NT2/D1 (cell line): Measurements from ENCODE around the gene ANGPTL1.
A peak's percentile ranks its signal among the peaks of the same experiment; 100 is the strongest.

ENCODE experiments used
- DNase-seq: peaks from one replicate; pipeline ENCODE4 v3.0.0-alpha.2; 2011; ENCODE audit warnings: low read depth, low spot score
- H3K27me3 ChIP-seq: 2 replicates; pipeline ENCODE4 v1.6.0; 2011; ENCODE audit warnings: mild to moderate bottlenecking; ENCODE audit not compliant: insufficient read length, insufficient read depth
- H3K36me3 ChIP-seq: 2 replicates; pipeline ENCODE4 v1.6.1; 2011; ENCODE audit warnings: mild to moderate bottlenecking, low read length, mixed read lengths; ENCODE audit not compliant: insufficient read depth, insufficient read length
- H3K4me1 ChIP-seq: 2 replicates; pipeline ENCODE4 v1.5.1; 2011; ENCODE audit not compliant: insufficient read depth, insufficient read length
- H3K4me3 ChIP-seq: 2 replicates; pipeline ENCODE4 v1.5.1; 2011; ENCODE audit warnings: low read depth; ENCODE audit not compliant: insufficient read length
- H3K9ac ChIP-seq: 2 replicates; pipeline ENCODE4 v1.6.0; 2011; ENCODE audit warnings: low read depth; ENCODE audit not compliant: insufficient read length
- H3K9me3 ChIP-seq: 2 replicates; pipeline ENCODE4 v1.5.1; 2011; ENCODE audit warnings: mild to moderate bottlenecking, low read length; ENCODE audit not compliant: insufficient read depth
- SUZ12 ChIP-seq: IDR thresholded peaks from 2 replicates; pipeline ENCODE4 v1.6.1; 2011; ENCODE audit not compliant: insufficient read length, insufficient read depth; ENCODE audit errors: extremely low read depth
- YY1 ChIP-seq: IDR thresholded peaks from 2 replicates; pipeline ENCODE4 v1.6.1; 2011; ENCODE audit not compliant: insufficient read length, insufficient read depth
- ZNF274 ChIP-seq: IDR thresholded peaks from 2 replicates; pipeline ENCODE4 v1.6.1; 2011; ENCODE audit warnings: mild to moderate bottlenecking, low read depth, low read length

Gene ANGPTL1

GRCh38 chr1:178875936-178876335, 5.1 kb upstream of the ANGPTL1 start:
- H3K9me3 ChIP-seq, result no peaks in the 10 kb centered on the region
- no peak overlapping the region for H3K4me3 ChIP-seq
- H3K4me1 ChIP-seq, result no peaks in the 10 kb centered on the region
- no peaks in the 10 kb centered on the region for H3K27me3 ChIP-seq
- H3K9ac ChIP-seq, result no peak overlapping the region
- H3K36me3 ChIP-seq, result no peaks in the 10 kb centered on the region
- DNase-seq, result no peak
- TF ChIP-seq ZNF274, result no peak
- no peak for TF ChIP-seq YY1
- TF ChIP-seq SUZ12, result no peak

- no peaks in the 10 kb centered on the region for H3K4me1 ChIP-seq
- no peaks in the 10 kb centered on the region for H3K27me3 ChIP-seq
- no peak for TF ChIP-seq YY1
- no peak for TF ChIP-seq SUZ12
- no peak for TF ChIP-seq ZNF274
- H3K36me3 ChIP-seq, result no peaks in the 10 kb centered on the region
- no peak for DNase-seq
- H3K4me3 ChIP-seq, result no peak overlapping the region
- H3K9ac ChIP-seq, result no peak overlapping the region
- no peaks in the 10 kb centered on the region for H3K9me3 ChIP-seq
Observed at GRCh38 chr1:178874966-178875365, 4.1 kb upstream of the ANGPTL1 start.

DNA sequence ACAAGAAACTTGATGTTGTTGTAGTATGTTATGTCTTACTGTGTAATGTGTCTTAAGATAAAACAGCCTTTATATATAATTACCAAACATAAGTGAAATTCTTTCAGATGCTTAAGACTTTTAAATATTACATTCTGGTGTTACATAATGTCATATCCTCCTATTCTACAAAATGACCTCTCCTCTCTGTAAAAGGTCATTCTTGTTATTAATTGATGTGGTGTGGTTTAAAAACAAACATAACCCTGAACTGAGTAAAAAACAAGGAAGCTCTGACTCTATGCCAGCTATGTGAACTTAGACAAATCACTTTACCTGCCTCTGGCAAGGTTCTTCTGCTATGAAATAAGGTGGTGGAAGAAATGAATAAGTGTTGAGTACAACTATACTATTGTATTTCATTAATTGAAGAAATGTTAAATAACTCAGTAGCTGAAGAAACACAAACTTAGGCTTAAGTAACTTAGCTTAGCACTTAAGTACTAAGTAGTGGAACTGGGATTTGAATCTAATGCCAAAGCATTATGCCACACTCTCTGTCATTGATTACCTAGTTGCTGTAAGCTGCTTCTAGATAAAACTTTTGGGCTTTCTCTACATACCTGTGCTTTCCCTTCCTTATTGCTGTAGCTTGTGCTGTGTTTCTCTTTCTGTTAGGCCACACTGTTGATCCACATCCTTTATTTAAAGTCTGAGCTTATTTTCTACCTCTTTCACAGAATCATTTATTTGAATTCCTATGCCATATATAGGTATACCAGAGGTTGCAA, 859 bp upstream of the ANGPTL1 start:
- Histone ChIP-seq H3K4me3 (no peak overlapping the region), H3K27me3 (no peaks in the 10 kb centered on the region), H3K36me3 (no peaks in the 10 kb centered on the region), H3K4me1 (no peaks in the 10 kb centered on the region), H3K9ac (no peak overlapping the region), H3K9me3 (no peaks in the 10 kb centered on the region)
- TF ChIP-seq SUZ12 (no peak), ZNF274 (no peak), YY1 (no peak)
- DNase-seq, result no peak

- H3K4me1 ChIP-seq, result no peaks in the 10 kb centered on the region
Observed at GRCh38 chr1:178870221-178870620, 656 bp downstream of the ANGPTL1 start.

DNA sequence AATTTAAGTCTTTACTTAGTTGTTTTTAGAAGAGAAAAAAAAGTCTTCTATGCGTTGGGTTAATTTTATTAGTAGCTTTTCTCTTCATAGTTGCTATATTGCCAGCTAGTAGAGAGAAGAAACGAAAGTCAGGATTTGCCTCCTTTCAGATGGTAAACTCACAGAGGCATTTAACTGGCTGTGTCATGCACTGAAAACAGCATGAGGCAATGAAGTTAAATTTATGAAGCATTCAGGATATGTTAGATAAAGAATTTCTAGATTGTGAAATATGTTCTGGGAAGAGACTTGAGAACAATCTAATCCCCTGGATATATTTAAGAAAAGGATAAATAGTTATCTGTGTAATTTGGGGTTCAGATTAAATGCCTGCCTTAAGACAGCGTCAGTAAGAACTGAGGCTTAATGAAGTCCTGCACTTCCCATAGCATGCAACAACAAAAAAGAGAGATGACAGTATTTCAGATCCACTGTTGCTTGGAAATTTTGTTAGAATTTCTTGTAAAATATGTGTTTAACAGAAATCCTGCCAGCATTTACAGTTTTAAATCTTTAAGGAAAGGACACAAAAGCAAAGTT, 1.7 kb downstream of the ANGPTL1 start:
- Histone ChIP-seq H3K4me1 (no peaks in the 10 kb centered on the region), H3K27me3 (no peaks in the 10 kb centered on the region), H3K36me3 (no peaks in the 10 kb centered on the region), H3K9ac (peak overlapping the region; percentile 4), H3K9me3 (no peaks in the 10 kb centered on the region), H3K4me3 (no peak overlapping the region)
- DNase-seq, result peak; percentile 27
- TF ChIP-seq YY1 (no peak), ZNF274 (no peak), SUZ12 (no peak)

More at GRCh38 chr1:178870221-178870620, 656 bp downstream of the ANGPTL1 start:
- no peak overlapping the region for H3K9ac ChIP-seq
- DNase-seq, result no peak
- H3K27me3 ChIP-seq, result no peaks in the 10 kb centered on the region
- TF ChIP-seq YY1 (no peak), ZNF274 (no peak), SUZ12 (no peak)
- H3K36me3 ChIP-seq, result no peaks in the 10 kb centered on the region
- no peak overlapping the region for H3K4me3 ChIP-seq
- H3K9me3 ChIP-seq, result no peaks in the 10 kb centered on the region

- Histone ChIP-seq H3K9ac (no peak overlapping the region), H3K4me1 (no peaks in the 10 kb centered on the region), H3K27me3 (no peaks in the 10 kb centered on the region), H3K36me3 (no peaks in the 10 kb centered on the region), H3K4me3 (no peak overlapping the region), H3K9me3 (no peaks in the 10 kb centered on the region)
- DNase-seq, result no peak
- TF ChIP-seq YY1 (no peak), ZNF274 (no peak), SUZ12 (no peak)
Observed at GRCh38 chr1:178868706-178869105, 2.2 kb downstream of the ANGPTL1 start.

GRCh38 chr1:178867670-178868069, 3.2 kb downstream of the ANGPTL1 start:
- Histone ChIP-seq H3K4me1 (no peaks in the 10 kb centered on the region), H3K27me3 (no peaks in the 10 kb centered on the region), H3K36me3 (no peaks in the 10 kb centered on the region), H3K4me3 (no peak overlapping the region), H3K9me3 (no peaks in the 10 kb centered on the region), H3K9ac (no peak overlapping the region)
- no peak for DNase-seq
- TF ChIP-seq ZNF274, result no peak
